ENCODE data around the gene HDAC4. TPM values are rescaled to one million over a fixed set of nuclear protein-coding genes. Genes with fewer than 3 reads are reported as not detected.

HDAC4 gene
- total and polyA plus RNA-seq, 2 of the 4 experiments (the other 2 are of a cell fraction), result 4.1 to 7.2 TPM

DNA sequence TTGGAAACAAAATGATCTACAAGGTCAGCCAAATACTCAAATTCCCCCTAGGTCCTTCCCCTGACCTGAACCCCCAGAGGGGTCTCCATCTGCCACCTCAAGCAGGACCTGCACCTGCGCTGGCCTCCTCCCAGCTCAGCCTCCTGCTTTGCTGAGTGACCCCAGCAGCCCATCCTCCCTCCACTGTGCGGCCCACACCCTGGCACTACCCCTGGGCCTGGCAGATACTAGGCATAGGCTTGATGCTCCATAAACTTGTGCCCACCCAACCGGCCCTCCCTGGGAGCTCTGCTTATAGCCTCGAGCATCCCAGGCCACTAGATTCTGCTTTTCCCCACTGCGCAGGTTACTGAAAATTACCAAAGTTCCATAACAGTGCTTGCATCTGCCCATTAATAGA is 156.2 kb downstream of the HDAC4 start:
- intact Hi-C loops (cut with micrococcal nuclease) (no loop called here), dilution Hi-C loops (cut with HindIII; ENCODE audit: low sequenced_read_pairs, unreplicated experiment) (no loop called here), in situ Hi-C loops (cut with MboI; ENCODE audit: low sequenced_read_pairs) (no loop called here)
- H4K91ac ChIP-seq (ENCODE audit: insufficient read depth, low read depth, low read length), result no peak overlapping the region
- no peak overlapping the region for H2BK20ac ChIP-seq (ENCODE audit: low read depth, low read length)
- no peak overlapping the region for H3K9ac ChIP-seq (ENCODE audit: low read depth, low read length)
- no peak overlapping the region for H4K5ac ChIP-seq (ENCODE audit: low read depth, low read length)
- no peak overlapping the region for H3K56ac ChIP-seq (ENCODE audit: extremely low read depth, insufficient read depth, low read length)
- ATAC-seq (ENCODE audit: low read depth), result no peak
- CTCF ChIA-PET, result no interaction called here
- no TSS peak for BruUV-seq (replicated peaks)
- no peak overlapping the region for H4K8ac ChIP-seq (ENCODE audit: low read depth in 2 of 2, low read length in 2 of 2)
- peaks cover 55 to 63% of the 10 kb centered on the region in 2 experiments for H3K79me1 ChIP-seq (ENCODE audit: low read depth in 1 of 2, low read length in 2 of 2)
- no peak for DNase-seq
- H2BK15ac ChIP-seq (ENCODE audit: low read depth, low read length), result no peak overlapping the region
- no peak overlapping the region for H3K14ac ChIP-seq (replicated peaks; ENCODE audit: low read depth, low read length)
- H3K27ac ChIP-seq (ENCODE audit: insufficient read depth, low read length), result no peak overlapping the region
- no peak overlapping the region for H2AK5ac ChIP-seq (ENCODE audit: low read depth, low read length)
- no peak overlapping the region for H3K4me3 ChIP-seq (ENCODE audit: insufficient read depth, low read depth, low read length)
- H3K4me1 ChIP-seq (ENCODE audit: control insufficient read depth, insufficient read depth, low read length), result peaks cover 18% of the 10 kb centered on the region
- no peak overlapping the region for H2BK120ac ChIP-seq (ENCODE audit: low read depth, low read length)
- H3K9me1 ChIP-seq (ENCODE audit: insufficient read depth, low read length), result peaks cover 14% of the 10 kb centered on the region
- no peak overlapping the region for H3K23ac ChIP-seq (ENCODE audit: low read depth, low read length)
- WGBS, 2 experiments (ENCODE audit: extremely low coverage in 2 of 2, insufficient read length in 1 of 2), result no CpG with 5 or more reads among the region's 5 CpGs
- H3K18ac ChIP-seq (ENCODE audit: low read depth, low read length), result no peak overlapping the region
- POLR2A ChIA-PET (ENCODE audit: unreplicated experiment), result no interaction called here
- H3K4ac ChIP-seq (ENCODE audit: low read depth, low read length), result no peak overlapping the region
- H2AFZ ChIP-seq (replicated peaks; ENCODE audit: low read length, poor library complexity), result no peak overlapping the region
- no peak overlapping the region for H3K4me2 ChIP-seq (ENCODE audit: low read depth, low read length)
- peaks cover 4% of the 10 kb centered on the region; the same call in 1 of the 2 replicates for H4K20me1 ChIP-seq (ENCODE audit: insufficient read depth, low read length)
- no peaks in the 10 kb centered on the region for H3K36me3 ChIP-seq (ENCODE audit: control insufficient read depth, insufficient read depth, low read length)
- H3K27me3 ChIP-seq (ENCODE audit: control insufficient read depth, insufficient read depth, low read length), result no peaks in the 10 kb centered on the region
- TF ChIP-seq RFX5 (IDR thresholded peaks at IDR 0.05; ENCODE audit: low read depth, low read length), result no peak
- TF ChIP-seq MAZ (IDR thresholded peaks at IDR 0.05; ENCODE audit: borderline replicate concordance, low read depth, low read length), result no peak
- no peaks in the 10 kb centered on the region for H3K9me3 ChIP-seq (ENCODE audit: control insufficient read depth, insufficient read depth, low read length)
- no peak overlapping the region for H2AK9ac ChIP-seq (replicated peaks; ENCODE audit: low read depth, low read length, poor library complexity)
- H2BK5ac ChIP-seq (ENCODE audit: low read depth, low read length, poor library complexity, severe bottlenecking), result no peak overlapping the region

All from IMR-90 (cell line).